Measurements from ENCODE around the gene MACROD2.

The MACROD2 gene

DNA sequence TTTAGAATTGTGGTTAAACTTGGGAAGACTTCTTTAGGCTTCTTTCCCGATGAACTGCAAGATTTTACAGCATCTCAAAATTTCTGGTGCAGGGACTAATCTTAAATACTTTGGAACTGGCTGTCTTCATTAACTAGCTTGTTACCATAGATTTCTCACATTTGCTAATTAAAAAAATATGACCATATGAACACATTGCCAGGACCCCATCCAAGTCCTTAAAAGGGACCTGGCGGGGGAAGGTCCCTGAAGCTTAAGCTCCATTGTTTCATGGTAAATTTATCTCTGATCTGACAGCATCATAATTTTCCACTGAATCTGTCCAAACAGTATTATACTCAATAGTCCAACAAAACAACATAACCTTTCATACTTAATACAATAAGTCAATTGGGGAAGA, 859.9 kb downstream of the MACROD2 start:
- H3K4me3 ChIP-seq (ENCODE audit: control insufficient read depth, low read depth, low read length): no peak overlapping the region
- TF ChIP-seq, protein P1, sequence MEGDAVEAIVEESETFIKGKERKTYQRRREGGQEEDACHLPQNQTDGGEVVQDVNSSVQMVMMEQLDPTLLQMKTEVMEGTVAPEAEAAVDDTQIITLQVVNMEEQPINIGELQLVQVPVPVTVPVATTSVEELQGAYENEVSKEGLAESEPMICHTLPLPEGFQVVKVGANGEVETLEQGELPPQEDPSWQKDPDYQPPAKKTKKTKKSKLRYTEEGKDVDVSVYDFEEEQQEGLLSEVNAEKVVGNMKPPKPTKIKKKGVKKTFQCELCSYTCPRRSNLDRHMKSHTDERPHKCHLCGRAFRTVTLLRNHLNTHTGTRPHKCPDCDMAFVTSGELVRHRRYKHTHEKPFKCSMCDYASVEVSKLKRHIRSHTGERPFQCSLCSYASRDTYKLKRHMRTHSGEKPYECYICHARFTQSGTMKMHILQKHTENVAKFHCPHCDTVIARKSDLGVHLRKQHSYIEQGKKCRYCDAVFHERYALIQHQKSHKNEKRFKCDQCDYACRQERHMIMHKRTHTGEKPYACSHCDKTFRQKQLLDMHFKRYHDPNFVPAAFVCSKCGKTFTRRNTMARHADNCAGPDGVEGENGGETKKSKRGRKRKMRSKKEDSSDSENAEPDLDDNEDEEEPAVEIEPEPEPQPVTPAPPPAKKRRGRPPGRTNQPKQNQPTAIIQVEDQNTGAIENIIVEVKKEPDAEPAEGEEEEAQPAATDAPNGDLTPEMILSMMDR (IDR thresholded peaks at IDR 0.05; ENCODE audit: control insufficient read depth, insufficient read depth, low read depth, low read length, missing control alignments): no peak
- DNase-seq (ENCODE audit: low read depth): no peak

DNA sequence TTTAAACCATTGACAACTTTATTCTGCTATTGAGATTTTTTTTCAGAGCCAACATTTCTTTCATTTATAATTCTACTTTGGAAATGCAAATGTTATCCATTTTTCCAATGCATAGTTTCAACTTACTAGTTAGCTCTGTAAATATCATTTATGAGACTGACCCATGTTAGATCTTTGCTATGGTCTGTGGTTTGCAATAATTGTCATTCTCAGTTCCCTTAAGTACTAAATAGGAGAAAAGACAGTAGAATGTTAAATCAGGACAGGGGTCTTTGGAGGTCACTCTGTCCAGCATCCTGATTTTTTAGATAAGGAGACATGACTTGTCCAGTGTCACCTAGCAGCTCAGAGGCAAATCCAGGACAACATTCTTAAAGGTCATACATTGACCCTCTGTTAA, 864.3 kb downstream of the MACROD2 start:
- TF ChIP-seq, protein P1 (IDR thresholded peaks at IDR 0.05; ENCODE audit: control insufficient read depth, insufficient read depth, low read depth, low read length, missing control alignments): no peak

DNA sequence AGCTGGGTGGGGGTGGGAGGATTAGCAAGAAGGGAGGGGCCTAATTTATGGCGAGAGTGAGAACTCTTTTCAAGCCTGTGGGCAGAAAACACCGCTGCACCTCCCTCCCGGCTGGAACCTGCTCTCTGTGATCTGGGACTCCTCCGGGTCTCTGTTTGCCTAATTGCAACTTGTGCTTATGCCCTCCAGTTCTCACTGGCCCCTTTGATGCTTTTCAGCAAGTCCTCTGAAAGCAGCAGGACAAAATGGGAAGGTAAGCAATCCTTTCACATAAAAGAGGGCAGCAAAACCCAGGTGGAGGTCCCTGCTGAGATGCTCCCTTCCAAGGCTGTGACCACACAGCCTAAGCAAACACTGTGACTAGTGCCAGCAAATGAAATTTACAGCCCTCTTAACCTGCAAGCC, 865.1 kb downstream of the MACROD2 start:
- DNase-seq (ENCODE audit: low read depth): no peak
- H3K4me3 ChIP-seq (ENCODE audit: control insufficient read depth, low read depth, low read length): no peak overlapping the region
- TF ChIP-seq, protein P1 (IDR thresholded peaks at IDR 0.05; ENCODE audit: control insufficient read depth, insufficient read depth, low read depth, low read length, missing control alignments): no peak

More for the DNA sequence above, 864.3 kb downstream of the MACROD2 start:
- H3K4me3 ChIP-seq (ENCODE audit: control insufficient read depth, low read depth, low read length): no peak overlapping the region
- DNase-seq (ENCODE audit: low read depth): no peak

GRCh38 chr20:14861028-14861699, 865.8 kb downstream of the MACROD2 start:
- TF ChIP-seq, protein P1 (IDR thresholded peaks at IDR 0.05; ENCODE audit: control insufficient read depth, insufficient read depth, low read depth, low read length, missing control alignments): no peak
- no peak for DNase-seq (ENCODE audit: low read depth)
- H3K4me3 ChIP-seq (ENCODE audit: control insufficient read depth, low read depth, low read length): no peak overlapping the region

- DNase-seq (ENCODE audit: low read depth): no peak
- TF ChIP-seq, protein P1 (IDR thresholded peaks at IDR 0.05; ENCODE audit: control insufficient read depth, insufficient read depth, low read depth, low read length, missing control alignments): no peak
Observed at GRCh38 chr20:14865169-14865568, 869.9 kb downstream of the MACROD2 start.

GRCh38 chr20:14865731-14866130, 870.4 kb downstream of the MACROD2 start:
- TF ChIP-seq, protein P1 (IDR thresholded peaks at IDR 0.05; ENCODE audit: control insufficient read depth, insufficient read depth, low read depth, low read length, missing control alignments): no peak
- DNase-seq (ENCODE audit: low read depth): no peak
- H3K4me3 ChIP-seq (ENCODE audit: control insufficient read depth, low read depth, low read length): no peak overlapping the region

More at GRCh38 chr20:14865169-14865568, 869.9 kb downstream of the MACROD2 start:
- H3K4me3 ChIP-seq (ENCODE audit: control insufficient read depth, low read depth, low read length): no peak overlapping the region
